Activated CD4-positive, CD25-positive, alpha-beta regulatory T cell (primary cell): Measurements from ENCODE around the gene SYT1.

Experiments used
- DNase-seq, 4 experiments: peaks; one replicate each; lab custom pipeline; 2025; lab: John Stamatoyannopoulos, UW

Gene SYT1

DNA sequence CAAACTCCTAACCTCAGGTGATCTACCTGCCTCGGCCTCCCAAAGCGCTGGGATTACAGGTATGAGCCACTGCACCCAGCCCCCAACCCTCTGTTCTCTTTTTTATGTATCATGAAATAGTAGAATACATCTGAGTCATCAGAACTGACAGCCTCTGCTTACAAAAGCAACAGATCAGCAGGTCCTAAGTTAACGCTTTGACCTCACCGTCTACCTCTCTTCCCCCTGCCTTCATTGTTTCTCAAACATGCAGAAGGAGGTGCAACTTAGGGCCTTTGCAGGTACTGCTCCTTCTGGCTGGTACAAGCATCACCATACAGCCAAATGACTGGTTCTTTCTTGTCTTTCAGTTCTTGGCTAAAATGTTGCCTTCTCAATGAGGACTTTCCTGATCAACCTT is 577.0 kb downstream of the SYT1 start:
- no peak for DNase-seq

GRCh38 chr12:79442396-79442795 is 577.8 kb downstream of the SYT1 start:
- DNase-seq = no peak

DNA sequence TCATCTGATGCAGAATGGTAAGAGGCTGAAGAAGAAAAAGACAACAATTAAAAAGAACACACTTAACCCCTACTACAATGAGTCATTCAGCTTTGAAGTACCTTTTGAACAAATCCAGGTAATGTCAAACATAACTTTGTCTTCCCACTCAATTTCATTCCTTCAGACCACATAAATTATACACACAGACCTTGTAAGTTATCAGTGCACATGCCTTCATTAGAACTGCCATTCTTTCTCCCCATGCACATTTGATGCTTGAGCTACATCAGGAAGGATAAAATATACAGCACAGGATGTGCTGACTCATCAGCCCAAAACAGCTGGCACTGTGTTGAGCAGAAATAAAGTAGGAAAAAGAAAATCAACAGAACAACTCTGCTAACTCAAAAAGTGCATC is 579.5 kb downstream of the SYT1 start:
- no peak for DNase-seq

DNA sequence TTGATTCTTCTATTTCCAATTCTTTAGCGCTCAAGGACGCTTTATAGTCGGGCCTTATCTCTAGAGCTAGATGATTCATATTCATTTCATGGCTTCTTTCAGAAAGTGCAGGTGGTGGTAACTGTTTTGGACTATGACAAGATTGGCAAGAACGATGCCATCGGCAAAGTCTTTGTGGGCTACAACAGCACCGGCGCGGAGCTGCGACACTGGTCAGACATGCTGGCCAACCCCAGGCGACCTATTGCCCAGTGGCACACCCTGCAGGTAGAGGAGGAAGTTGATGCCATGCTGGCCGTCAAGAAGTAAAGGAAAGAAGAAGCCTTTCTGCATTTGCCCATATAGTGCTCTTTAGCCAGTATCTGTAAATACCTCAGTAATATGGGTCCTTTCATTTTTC is 584.2 kb downstream of the SYT1 start:
- DNase-seq = no peak

- no peak for DNase-seq
Measured at GRCh38 chr12:79451365-79451764, 586.8 kb downstream of the SYT1 start.

- DNase-seq = no peak
Measured at GRCh38 chr12:79451978-79452377, 587.4 kb downstream of the SYT1 start.

- DNase-seq = no peak
Measured at GRCh38 chr12:79452906-79453305, 588.3 kb downstream of the SYT1 start.

- DNase-seq = no peak
Measured at GRCh38 chr12:79453820-79454219, 589.2 kb downstream of the SYT1 start.

- DNase-seq = no peak
Measured at GRCh38 chr12:79454338-79454843, 589.8 kb downstream of the SYT1 start.

- DNase-seq = no peak
Measured at GRCh38 chr12:79455286-79455685, 590.7 kb downstream of the SYT1 start.

- no peak for DNase-seq
Measured at GRCh38 chr12:79482323-79482722, 617.7 kb downstream of the SYT1 start.

DNA sequence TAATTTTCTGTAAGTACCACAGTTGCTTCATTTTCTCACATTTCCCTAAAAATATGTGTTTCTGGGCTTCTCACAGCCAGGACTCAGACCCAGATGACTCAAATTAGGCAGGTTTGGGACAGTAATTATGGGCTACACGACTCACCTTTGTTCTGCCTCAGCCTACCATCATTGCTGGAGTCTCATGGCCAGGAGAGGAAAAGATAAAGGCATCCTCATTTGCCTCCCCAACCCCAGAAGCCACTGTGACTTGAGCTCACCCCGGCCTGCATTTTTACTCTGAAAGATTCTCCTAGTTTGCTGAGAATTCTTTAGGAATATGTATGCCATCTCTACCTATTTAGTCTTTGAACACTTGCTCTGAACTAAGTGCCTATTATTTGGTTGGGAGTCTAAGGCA is 618.3 kb downstream of the SYT1 start:
- no peak for DNase-seq

GRCh38 chr12:79486154-79486553 is 621.6 kb downstream of the SYT1 start:
- DNase-seq = no peak

GRCh38 chr12:79487386-79488110 is 623.0 kb downstream of the SYT1 start:
- DNase-seq = no peak
